Right ventricle myocardium inferior (tissue), 1 donor: ENCODE data around the gene SEC14L3. TPM values are rescaled to one million over a fixed set of nuclear protein-coding genes. Genes with fewer than 3 reads are reported as not detected.

ENCODE experiments used
- ATAC-seq: fragments of 200-7000 bp; cut with Tn5 transposase; one replicate; pipeline ENCODE4 v1.9.1; 2020; ENCODE audit warnings: mild to moderate bottlenecking, moderate library complexity
- DNase-seq: peaks from one replicate; pipeline ENCODE4 v3.0.0; 2021; ENCODE audit errors: missing footprints
- intact Hi-C: fragments of 100-400 bp; cut with DNase I; formaldehyde crosslinking; loops from one replicate; pipeline ENCODE4 v1.11.0; 2022
- long read RNA-seq: library from polyadenylated mRNA; unstranded; transcript quantifications from one replicate; pipeline ENCODE4 v2.0.0, GENCODE V29; 2021
- total RNA-seq: library from RNA; stranded (reverse); fragmentation: NEBNext Ultra II Directional; extraction: Animal tissue kit (Norgen Biotek cat#: 25700); gene quantifications from one replicate; pipeline ENCODE4 v1.2.1, GENCODE V29; 2021
- donor health status: DM: no; HTN: yes; CAD: no; lungs with severe emphysema.

Gene SEC14L3
- not detected for total RNA-seq
- long read RNA-seq: 0 reads

DNA sequence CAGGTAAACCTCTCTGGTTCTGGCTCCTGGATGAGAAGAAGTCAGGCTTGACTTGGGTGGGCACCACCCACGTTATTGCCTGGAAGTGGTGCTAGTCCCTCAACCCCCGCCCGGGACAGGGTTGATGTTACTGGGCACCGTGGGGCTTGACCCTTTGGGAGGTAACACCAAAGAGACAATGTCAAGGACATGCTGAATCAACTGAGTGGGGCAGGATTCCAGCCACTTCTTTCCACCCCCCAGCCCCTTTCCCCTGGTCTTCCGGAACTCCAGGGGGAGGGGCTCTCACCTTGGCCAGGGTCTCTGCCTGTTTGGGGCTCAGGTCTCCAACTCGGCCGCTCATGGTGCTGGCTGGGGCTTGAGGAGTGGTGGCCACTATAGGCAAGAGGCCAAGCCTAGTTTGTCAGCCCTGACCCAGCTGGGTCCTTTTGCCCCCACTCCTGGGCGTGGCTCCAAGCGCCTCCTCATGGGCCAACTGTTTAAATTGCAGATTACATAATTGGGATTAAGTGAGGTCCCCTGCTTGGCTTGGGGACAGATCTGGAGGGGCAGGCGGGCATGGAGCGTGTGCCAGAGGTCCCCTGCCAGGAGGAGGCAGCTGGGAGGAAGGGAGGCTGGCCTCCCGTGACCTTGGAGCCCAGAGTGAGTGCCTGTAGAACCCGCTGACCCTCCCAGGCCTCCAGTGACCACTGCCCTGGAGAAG, at the start of gene SEC14L3:
Gene SEC14L3 (minus strand): TSS at position 402 of the 703 bp plus-strand sequence. CDS start 59 bp downstream, at position 343.
- ATAC-seq (no peak), DNase-seq (no peak)
- intact Hi-C loops: no loop called here

DNA sequence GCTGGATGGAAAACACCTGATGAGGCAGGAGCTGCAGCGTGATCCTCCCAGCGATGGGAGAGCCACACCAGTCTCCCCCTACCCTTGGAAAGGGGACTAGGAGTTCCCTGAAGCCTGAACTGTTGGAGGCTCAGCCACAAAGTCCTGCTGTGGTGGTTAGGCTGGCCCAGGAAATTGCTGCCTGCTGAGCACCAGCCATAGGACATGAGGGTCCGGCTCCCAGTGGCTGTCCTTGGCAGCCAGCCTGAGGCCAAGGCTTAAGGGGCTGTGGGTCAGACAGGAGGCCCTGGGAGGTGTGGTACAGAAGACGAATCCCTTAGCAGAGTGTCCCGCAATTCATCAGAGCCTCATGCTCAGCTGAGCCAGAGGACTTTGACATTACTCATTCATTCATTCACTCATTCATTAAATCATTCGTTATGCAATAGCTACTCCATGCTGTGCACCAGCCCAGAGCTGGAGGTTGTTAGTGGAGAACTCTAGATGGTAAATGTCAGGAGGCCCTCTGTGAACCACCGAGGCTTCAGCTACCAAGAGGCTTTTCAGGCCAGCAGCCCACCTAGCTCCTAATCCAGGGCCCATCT, 48.1 kb upstream of the SEC14L3 start:
- intact Hi-C loops: no loop called here
- DNase-seq (no peak), ATAC-seq (no peak)

DNA sequence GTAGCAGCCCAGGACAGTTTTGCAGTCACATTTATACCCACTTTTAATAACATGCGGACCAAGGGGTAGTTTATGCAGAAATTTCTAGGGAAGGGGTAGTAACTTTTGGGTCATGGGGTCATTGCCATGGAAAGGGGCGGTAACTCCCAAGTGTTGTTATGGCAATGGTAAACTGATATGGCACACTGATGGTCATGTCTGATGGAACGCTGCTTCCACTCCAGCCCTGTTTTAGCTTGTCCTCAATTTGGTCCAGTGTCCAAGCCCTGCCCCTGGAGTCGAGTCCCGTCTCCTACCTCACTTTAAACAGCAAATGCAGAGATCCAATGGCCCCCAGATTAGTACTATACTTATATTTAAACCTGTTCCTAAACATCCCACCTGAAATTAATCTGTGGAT, 44.9 kb upstream of the SEC14L3 start:
- DNase-seq: no peak
- intact Hi-C loops: no loop called here
- ATAC-seq: no peak

DNA sequence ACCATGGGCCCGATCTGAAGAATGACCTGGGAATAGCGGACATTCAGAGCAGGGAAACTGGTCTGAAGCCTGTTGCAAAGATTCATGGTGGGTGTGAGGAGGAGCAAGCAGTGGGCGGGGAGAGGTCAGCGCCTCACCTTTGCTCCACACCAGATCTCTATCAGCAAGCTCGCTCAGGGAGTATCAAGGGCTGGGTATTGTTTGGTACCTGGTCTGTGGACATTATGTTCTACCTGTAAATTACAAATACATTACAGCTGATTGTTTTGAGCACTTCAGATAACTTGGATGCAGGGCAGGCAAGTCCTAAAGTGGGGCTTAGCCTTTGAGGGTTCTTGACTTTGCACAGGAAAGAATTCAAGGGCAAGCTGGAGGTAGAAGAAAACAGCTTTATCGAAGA, 44.5 kb upstream of the SEC14L3 start:
- intact Hi-C loops: no loop called here
- no peak for ATAC-seq
- no peak for DNase-seq

DNA sequence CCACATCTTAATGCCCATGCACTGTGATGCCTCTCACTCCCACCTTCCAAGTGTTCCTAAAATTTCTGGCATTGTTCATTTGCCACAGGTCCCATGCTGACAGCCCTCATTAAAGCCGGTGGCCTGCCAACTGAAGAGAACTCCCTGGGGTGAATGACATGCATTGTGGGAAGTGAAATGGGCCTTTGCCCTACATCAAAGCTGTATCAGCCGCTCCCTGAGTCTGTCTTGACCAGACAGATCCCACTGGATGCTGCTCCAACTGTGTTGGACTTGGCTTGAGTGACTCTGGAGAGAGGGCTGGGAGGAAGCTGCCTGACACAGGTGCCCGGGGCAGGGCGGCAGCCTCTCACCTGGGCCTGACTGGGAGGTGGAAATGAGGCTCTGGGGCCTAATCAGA, 42.4 kb upstream of the SEC14L3 start:
- ATAC-seq (no peak), DNase-seq (no peak)
- intact Hi-C loops: no loop called here

DNA sequence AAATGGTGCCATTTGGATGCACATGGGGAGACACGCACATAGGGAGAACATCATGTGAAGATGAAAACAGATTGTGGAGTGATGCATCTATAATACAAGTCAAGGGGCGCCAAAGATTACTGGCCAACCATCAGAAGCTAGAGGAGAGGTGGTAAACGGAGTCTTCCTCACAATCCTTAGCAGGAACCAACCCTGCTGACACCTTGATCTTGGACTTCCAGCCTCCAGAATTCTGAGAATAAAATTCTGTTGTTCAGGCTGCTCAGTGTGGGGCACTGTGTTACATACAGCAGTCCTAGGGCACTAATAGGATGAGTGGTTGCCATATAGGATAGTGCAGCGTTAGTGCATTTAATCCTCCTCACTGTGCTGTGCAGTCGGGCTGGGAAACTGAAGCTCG, 41.6 kb upstream of the SEC14L3 start:
- ATAC-seq (no peak), DNase-seq (no peak)
- intact Hi-C loops: no loop called here

DNA sequence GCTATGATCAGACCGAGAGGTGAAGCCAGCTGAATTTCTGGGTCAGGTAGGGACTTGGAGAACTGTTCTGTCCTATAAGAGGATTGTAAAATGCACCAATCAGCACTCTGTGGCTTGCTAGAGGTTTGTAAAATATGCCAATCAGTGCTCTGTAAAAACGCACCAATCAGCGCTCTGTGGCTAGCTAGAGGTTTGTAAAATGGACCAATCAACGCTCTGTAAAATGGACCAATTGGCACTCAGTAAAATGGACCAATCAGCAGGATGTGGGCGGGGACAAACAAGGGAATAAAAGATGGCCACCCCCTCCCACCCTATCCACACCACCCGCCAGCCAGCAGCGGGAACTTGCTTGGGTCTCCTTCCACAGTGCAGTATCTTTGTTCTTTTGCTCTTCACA, 40.1 kb upstream of the SEC14L3 start:
- ATAC-seq (no peak), DNase-seq (no peak)
- intact Hi-C loops: no loop called here

DNA sequence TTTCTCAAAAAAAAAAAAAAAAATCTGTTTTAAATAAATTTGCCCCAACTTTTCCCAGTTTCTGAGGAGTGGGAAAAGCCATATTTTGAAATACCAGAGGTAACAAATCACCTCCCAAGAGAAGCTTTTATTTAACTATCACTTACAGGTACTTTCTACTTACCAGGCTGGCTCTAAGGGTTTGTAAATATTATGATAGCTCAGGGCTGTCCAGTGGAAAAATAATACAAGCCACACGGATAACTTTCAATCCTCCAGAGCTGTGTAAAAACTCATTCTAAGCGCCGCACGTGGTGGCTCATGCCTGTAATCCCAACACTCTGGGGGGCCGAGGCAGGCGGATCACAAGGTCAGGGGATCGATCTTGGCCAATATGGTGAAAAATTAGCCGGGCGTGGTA, 39.3 kb upstream of the SEC14L3 start:
- no peak for DNase-seq
- intact Hi-C loops: no loop called here
- no peak for ATAC-seq

DNA sequence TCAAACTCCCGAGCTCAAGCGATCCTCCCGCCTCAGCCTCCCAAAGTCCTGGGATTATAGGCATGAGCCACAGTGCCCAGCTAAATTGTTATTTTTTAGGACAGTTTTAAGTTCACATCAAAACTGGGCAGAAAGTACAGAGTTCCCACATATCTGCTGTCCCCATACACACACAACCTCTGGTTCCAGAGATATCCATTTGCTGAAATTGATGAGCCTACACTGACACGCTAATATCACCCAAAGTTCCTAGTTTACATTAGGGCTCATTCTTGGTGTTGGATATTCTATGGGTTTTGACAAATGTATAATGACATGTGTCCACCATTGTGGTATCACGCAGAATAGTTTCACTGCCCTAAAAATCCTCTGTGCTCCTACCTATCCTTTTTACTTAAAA, 36.4 kb upstream of the SEC14L3 start:
- DNase-seq: no peak
- intact Hi-C loops: no loop called here
- no peak for ATAC-seq

DNA sequence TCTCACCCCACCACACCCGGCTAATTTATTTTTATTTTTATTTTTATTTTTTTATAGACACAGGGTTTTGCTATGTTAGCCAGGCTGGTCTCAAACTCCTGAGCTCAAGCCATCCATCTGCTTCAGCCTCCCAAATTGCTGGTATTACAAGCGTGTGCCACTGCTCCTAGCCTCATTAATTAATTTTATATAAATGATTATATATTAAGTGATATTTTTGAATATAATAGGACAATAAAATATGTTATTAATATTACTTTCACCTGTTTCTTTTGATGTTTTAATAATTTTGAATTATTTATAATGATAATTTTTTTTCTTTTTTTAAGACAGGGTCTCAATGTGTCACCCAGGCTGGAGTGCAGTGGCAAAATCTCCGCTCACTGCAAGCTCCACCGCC, 35.9 kb upstream of the SEC14L3 start:
- DNase-seq (no peak), ATAC-seq (no peak)
- intact Hi-C loops: no loop called here

DNA sequence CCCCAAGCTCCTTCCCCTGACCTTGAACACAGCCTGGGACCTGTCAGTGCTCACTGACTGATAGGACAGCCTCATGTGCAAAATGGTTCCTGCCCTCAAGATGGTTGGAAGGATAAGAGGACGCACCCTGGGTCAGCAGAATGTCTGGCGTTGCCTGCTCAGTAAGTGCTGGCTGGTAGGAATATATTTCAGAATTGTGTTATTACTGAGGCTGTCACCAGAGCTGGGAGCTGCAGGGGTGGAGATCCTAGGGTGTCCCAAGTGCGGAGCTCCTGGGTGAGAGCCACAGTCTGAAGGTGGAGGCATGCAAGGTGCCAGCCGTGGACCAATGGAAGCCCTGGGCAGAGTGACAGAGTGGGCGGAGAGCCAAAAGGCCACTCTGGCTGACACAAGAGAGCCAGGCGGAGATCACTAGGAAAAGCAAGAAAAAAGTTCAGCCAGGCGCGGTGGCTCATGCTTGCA, 34.7 kb upstream of the SEC14L3 start:
- DNase-seq (no peak), ATAC-seq (no peak)
- intact Hi-C loops: no loop called here

DNA sequence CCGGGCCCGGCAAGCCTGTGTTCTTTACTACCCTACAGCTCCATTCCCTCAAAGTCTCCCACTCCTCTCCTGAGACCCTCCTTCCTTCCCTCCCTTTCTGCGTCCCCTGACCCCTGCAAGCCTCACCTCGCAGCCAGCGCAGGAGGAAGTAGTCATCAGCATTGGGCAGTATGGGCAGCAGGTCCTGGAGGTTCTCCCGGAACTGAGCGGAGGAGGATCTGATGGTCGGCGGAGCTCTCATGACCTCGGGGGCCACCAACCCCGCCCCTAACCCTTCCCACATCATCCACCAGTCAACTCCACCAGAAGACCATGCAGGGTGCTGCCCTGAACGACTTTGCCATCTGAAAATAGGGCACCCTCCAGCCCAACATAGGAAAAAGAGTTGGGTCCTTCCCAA, 31.7 kb upstream of the SEC14L3 start:
- intact Hi-C loops: no loop called here
- ATAC-seq (no peak), DNase-seq (no peak)

DNA sequence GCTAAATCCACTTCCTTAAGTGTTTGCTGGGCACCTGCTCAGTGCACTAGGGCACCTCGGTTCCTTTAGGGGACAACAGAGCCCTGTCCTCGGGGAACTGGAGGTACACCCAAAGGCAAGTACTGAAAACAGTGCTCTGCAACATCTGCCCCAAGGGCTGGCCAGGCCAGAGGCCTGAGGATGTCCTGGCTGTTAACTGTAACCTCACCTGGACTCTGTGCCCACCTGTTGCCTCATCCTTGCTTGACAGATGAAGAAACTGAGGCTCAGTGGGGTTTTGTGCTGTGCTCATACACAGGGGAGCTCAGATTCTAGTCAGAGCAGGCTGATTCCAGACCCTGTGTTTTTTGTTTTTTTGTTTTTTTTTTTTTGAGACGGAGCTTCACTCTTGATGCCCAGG, 31.1 kb upstream of the SEC14L3 start:
- DNase-seq (no peak), ATAC-seq (no peak)
- intact Hi-C loops: no loop called here

DNA sequence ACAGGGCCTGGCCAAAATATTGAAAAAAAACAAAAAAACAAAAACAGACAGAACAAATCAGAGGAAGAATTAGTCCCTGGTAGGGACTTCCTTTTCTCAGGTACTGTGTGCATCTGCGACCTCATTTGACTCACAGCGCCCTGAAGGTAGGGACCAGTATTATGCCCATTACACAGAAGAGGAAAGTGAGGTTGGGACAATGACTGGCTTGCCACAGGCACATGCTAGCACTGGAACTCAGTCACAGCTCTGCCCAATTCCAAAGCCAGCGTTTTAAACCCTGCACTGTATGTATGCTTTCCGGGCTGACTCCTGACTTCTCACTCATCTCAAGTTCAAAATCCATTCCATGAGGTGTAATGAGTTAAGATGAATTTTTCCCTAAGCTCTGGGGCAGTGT, 30.3 kb upstream of the SEC14L3 start:
- intact Hi-C loops: no loop called here
- no peak for DNase-seq
- ATAC-seq: no peak

DNA sequence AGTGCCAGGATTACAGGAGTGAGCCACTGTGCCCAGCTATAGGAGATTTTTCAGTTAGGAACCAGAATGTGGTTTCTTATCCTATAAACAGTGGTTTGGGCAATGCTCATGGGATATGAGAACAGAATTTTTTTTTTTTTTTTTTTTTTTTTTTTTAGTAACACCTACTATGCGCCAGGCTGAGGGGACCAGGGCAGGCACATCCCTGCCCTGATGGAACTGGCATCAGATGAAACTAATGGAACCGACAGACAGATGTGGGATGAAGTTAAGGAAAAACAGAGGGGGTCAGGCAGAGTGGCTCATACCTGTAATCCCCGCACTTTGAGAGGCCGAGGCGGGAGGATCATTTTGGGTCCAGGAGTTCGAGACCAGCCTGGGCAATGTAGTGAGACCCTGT, 28.8 kb upstream of the SEC14L3 start:
- no peak for ATAC-seq
- DNase-seq: no peak
- intact Hi-C loops: no loop called here

DNA sequence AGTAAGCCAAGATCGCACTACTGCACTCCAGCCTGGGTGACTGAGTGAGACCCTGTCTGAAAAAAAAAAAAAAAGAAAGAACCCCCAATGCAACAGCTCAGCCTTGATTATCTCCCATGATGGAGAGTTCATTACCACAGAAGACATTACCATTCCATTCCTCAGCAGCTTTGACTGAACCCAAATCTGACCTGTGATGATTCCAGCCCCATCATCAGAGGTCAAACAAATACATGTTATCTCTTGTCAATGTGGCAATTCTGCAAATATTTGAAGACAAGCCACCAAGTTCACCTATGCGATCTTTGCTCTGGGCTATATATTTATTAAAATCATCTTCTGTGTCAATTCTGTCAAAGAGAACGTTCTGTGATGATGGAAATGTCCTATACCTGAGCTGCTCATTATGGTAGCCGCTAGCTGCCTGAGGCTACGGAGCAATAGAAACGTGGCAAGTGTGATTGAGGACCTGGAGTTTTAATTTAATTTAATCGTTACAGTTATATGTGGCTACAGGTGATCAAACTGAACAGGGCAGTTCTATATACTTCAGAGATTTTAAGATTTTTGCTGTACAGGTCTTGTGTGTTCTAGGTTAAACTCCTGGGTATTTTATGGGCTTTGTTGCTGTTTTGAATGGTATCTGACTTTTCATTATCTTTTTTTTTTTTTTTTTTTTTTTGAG, 25.8 kb upstream of the SEC14L3 start:
- ATAC-seq (no peak), DNase-seq (no peak)
- intact Hi-C loops: no loop called here

DNA sequence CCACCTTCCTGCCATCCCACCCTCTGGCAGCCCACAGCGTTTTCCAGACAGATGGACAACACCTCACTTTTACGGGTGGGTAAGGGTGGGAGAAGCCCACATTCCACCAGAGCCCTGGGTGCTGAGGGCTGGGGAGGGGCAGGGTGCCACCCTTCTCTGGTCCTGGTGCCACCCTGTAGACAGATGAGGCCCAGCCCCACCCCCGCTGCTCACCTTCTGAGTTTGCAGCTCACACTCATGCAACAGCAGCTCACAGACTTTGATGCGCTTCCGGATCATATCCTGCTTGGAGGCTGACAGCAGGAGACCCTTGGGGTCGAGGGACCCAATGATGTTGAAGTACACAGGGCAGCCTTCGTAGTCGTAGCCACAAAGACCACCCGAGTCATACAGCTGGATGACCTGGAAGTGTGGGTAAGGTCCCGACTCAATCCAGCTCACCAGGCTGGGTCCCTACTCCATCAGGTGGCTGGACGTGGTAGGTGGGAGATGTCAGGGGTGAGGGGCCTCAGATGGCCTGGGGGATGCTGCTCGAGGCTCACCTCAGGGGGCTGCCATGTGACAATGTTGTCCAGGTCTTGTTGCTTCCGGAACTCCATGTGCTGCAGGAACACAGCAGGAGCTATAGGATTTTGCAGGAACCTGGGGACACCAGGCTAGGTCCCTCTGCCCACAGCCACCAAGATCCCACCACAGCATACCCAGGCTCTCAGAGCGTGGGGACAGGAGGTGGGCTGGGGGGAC, 23.4 kb upstream of the SEC14L3 start:
- DNase-seq (no peak), ATAC-seq (no peak)
- intact Hi-C loops: no loop called here

DNA sequence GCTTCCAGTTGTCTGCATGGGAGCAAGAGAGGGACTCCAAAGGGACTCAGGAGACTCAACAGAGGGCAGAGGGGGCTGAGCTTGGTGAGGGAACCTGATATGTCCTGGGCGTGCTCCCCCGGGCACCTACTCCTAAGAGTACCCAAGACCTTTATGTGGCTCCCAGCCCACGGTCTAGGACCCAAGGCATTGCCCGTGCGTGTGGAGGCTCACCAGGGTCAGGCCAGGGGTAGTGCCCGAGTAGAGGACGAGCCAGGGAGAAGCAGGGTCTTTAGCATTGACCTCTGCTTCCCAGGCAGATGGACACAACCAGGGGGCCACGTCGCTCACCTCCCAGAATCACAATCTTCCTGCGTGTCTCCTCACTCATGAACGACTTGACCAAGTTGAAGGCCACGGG, 20.3 kb upstream of the SEC14L3 start:
- intact Hi-C loops: no loop called here
- DNase-seq (no peak), ATAC-seq (no peak)

DNA sequence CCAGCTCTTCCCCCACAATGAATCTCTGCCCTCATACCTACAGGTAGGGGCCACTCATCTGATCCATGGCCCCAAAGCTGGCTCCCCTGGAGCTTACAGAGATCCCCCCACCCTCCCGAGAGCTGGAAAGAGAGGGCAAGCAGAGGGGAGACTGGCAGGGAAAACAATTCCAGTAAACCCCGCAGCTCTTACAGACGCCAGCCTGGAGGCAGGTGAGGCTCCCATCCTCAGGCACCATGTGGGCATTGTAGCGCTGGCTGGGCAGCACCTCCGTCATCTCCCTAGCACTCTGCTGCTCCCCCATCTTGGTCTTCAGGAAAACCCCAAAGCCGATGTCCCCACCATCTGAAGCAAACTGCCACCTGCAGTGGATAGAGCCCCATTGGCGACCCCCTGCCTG, 19.6 kb upstream of the SEC14L3 start:
- ATAC-seq (no peak), DNase-seq (no peak)
- intact Hi-C loops: no loop called here

DNA sequence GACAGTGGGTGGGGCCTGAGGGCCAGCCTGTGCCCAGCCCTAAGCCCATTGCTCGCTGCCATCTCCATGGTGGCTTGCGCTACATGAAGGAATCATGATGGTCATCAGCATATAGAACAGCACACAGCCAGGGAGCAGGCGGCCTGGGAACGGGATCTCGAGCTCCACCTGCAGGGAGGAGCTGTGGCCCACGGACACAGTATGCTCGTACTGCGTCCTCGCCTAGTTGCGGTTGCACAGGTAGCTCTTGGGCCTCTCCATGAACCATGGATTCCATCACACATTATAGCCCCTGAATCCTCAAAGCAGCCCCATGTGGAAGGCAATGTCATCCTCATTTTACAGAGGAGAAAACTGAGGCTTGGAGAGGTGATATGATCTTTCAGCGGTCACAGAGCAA, 18.6 kb upstream of the SEC14L3 start:
- intact Hi-C loops: no loop called here

More for the DNA sequence above, 18.6 kb upstream of the SEC14L3 start:
- no peak for DNase-seq
- ATAC-seq: no peak
